Bronchial epithelial cell (primary cell): ENCODE data around the gene QKI. TPM values are rescaled to one million over a fixed set of nuclear protein-coding genes. Genes with fewer than 3 reads are reported as not detected.

ENCODE experiments used
- DNase-seq: peaks from one replicate; pipeline ENCODE4 v3.0.0-alpha.2; 2010; ENCODE audit warnings: low read depth
- FAIRE-seq: peaks from 2 replicates; lab custom pipeline; 2011; peaks lifted over from hg19 to GRCh38; lab: Jason Lieb, UNC
- H3K27me3 ChIP-seq: 2 replicates; pipeline ENCODE4 v1.5.1; 2011; ENCODE audit warnings: low read length; ENCODE audit not compliant: control insufficient read depth, insufficient read depth
- H3K36me3 ChIP-seq: 2 replicates; pipeline ENCODE4 v1.5.1; 2011; ENCODE audit warnings: low read length; ENCODE audit not compliant: control insufficient read depth, insufficient read depth
- H3K4me3 ChIP-seq: 2 replicates; pipeline ENCODE4 v1.5.1; 2011; ENCODE audit warnings: mild to moderate bottlenecking, low read depth, low read length, control low read depth
- total RNA-seq: library from RNA; depleted of rRNA; stranded (reverse); fragments of >200 nt; gene quantifications from 2 replicates; pipeline ENCODE4 v1.2.1, GENCODE V29; 2014
- TF ChIP-seq, protein P1 (sequence below): IDR thresholded peaks from 2 replicates; pipeline ENCODE4 v1.5.1; 2011; ENCODE audit warnings: mild to moderate bottlenecking, moderate library complexity, low read length, control low read depth, inconsistent platforms; ENCODE audit not compliant: insufficient read depth, severe bottlenecking

The QKI gene
- total RNA-seq, 1 donor from 2014 or later, result 51.1 TPM

DNA sequence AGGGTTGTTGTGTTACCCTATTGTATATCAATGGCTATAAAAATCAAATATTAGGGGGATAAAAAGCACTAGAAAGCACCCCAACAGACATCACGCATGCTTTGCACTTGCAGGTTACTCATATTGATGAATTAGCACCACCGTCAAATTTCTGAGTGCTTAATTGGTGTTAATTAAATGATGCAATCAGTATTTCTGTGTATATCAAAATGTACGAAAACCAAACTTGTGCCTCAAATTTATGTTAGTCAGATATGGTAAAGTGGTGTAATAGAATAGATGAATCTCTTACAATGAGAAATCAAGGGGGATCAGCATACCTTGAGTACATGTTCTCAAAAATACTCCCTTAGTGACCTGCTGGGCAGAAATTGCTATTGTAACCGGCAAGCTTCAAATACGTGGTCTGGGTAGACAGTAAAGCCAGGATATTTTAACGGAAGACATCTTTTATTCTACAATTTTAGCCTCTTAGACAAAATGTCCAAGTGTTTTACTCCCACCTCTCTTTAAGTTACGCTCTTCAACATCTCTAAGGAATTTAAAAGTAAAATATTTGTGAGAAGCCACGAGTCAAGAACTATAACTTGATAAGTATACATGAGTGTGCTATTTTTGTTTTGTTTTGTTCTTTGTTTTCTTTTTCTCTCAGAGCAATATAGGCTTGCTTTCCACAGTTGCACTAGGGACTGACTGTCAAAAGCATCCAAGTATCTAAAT lies 166.0 kb downstream of the QKI start:
- TF ChIP-seq, protein P1, sequence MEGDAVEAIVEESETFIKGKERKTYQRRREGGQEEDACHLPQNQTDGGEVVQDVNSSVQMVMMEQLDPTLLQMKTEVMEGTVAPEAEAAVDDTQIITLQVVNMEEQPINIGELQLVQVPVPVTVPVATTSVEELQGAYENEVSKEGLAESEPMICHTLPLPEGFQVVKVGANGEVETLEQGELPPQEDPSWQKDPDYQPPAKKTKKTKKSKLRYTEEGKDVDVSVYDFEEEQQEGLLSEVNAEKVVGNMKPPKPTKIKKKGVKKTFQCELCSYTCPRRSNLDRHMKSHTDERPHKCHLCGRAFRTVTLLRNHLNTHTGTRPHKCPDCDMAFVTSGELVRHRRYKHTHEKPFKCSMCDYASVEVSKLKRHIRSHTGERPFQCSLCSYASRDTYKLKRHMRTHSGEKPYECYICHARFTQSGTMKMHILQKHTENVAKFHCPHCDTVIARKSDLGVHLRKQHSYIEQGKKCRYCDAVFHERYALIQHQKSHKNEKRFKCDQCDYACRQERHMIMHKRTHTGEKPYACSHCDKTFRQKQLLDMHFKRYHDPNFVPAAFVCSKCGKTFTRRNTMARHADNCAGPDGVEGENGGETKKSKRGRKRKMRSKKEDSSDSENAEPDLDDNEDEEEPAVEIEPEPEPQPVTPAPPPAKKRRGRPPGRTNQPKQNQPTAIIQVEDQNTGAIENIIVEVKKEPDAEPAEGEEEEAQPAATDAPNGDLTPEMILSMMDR, result no peak
- Histone ChIP-seq H3K4me3 (no peak overlapping the region), H3K27me3 (no peaks in the 10 kb centered on the region), H3K36me3 (no peaks in the 10 kb centered on the region)
- DNase-seq (no peak), FAIRE-seq (no peak)

DNA sequence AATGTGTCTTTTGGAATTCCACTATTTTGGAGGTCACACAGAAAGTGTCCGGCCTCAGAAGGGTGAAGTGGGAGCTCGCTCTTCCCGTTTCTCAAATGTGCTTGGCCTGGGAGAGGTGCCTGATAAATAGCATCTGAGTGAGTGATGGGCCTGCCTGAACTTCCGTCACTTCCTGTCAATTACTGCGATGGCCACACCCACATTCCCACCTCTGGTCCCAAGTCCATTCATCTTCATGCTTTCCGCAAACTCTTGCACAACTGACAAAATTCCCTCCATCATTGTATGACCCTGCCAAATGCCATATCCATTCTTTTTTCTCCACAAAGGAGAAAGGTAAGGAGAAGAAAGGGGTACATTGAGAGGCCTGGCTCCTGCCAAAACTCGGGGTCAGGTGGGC lies 169.0 kb downstream of the QKI start:
- TF ChIP-seq, protein P1, result no peak
- no peak for FAIRE-seq
- no peak for DNase-seq

DNA sequence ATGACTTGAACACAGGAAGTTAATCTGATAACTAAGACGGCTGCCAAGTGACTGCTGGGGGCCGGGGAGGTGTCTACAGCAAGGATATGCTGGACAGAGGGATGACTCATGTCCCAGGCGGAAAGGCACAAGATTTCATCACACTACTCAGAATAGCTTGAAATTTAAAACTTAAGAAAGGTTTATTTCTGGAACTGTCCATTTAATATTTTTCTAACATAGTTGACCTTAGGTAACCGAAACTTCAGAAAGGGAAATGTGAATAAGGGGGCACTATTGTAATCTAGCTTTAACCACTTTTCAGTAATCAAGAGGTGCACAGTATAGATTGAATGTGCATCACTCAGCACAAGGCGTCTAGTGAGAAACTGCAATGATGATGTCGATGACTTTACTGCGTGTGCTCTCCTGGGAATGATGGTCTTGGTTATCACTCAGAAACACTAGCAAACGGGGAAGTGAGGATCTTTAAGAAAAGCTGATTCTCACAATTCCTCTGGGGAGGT lies 171.5 kb downstream of the QKI start:
- no peak overlapping the region for H3K4me3 ChIP-seq
- TF ChIP-seq, protein P1, result no peak
- no peaks in the 10 kb centered on the region for H3K36me3 ChIP-seq
- FAIRE-seq (no peak), DNase-seq (peak; percentile 77)
- no peaks in the 10 kb centered on the region for H3K27me3 ChIP-seq

More for the DNA sequence above, 169.0 kb downstream of the QKI start:
- Histone ChIP-seq H3K27me3 (no peaks in the 10 kb centered on the region), H3K4me3 (no peak overlapping the region), H3K36me3 (no peaks in the 10 kb centered on the region)

DNA sequence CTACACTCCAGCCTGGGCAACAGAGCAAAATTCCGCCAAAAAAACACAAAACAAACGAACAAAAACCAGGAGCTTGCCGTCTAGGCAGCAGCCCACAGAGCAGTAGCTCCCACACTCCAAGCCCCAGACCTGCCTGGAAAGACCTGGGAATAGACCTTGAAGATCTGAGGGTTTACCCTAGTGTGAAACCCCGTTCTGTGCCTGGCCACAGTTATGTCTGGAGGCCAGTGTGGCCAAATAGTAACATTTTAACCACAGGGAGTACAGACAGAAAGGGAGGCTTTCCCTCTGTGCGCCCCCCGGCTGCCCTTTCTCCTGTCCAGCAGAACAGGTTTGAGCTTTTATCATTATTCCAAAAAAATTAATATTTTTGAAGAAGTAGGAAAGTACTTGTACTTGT lies 172.4 kb downstream of the QKI start:
- DNase-seq (no peak), FAIRE-seq (no peak)
- no peaks in the 10 kb centered on the region for H3K36me3 ChIP-seq
- no peaks in the 10 kb centered on the region for H3K27me3 ChIP-seq
- TF ChIP-seq, protein P1, result no peak
- H3K4me3 ChIP-seq, result no peak overlapping the region

DNA sequence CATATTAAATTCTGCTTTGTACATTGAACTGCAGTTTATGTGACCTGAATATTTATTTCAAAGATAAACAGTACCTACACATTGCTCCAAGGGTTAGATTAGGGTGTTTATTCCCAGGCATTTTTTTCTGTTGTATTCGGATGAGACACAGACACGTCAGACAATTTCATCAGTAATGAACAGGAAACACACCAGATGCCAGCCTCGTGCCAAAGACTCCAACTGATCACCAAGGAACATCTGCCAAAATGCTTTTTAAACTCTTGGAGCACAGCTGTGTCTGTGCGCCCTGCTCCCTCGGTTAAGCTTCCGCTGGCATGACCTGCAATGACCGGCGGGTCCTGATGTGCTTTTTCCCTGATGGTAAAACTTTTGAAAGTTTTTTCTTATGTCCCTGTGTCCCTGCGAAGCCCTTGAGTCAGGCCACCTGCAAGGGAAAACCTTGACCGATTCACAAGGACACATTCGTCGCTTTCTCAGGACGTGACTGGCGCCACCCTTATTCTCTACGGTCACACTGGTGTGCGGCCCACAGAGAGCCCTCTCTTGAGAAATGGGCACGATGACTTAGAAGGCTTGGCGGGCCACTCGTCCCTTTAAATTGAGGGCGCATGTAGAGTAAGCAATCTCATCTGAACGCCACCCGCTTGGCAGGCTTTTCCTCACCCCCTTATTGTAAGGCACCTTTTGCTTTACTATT lies 173.9 kb downstream of the QKI start:
- DNase-seq (peak; percentile 40), FAIRE-seq (no peak)
- Histone ChIP-seq H3K4me3 (no peak overlapping the region), H3K36me3 (no peaks in the 10 kb centered on the region), H3K27me3 (no peaks in the 10 kb centered on the region)
- TF ChIP-seq, protein P1, result no peak
